Spleen (tissue), 11 donors: ENCODE data around the gene ATG14. TPM values are rescaled to one million over a fixed set of nuclear protein-coding genes. Genes with fewer than 3 reads are reported as not detected.

Experiments
- DNase-seq: peaks from one replicate; pipeline ENCODE4 v3.0.0-alpha.2; 2020
- H3K27ac ChIP-seq, 8 donors: fragments of 200-600 bp; sonication (generic) in 7 of 8; 1 replicate in 4 of 8; 2 replicates in 4 of 8; pipeline versions ENCODE4 v1.5.0 to v1.8.0; 2016 to 2021; ENCODE audit warnings: inconsistent platforms in 4 of 8, mild to moderate bottlenecking in 4 of 8, moderate library complexity in 1 of 8
- H3K27me3 ChIP-seq, 7 donors: fragments of 200-600 bp; sonication (generic) in 6 of 7; replicated peaks in 1 of 7; 1 replicate in 4 of 7; 2 replicates in 3 of 7; pipeline versions ENCODE4 v1.5.0 to v1.8.0; 2016 to 2021; ENCODE audit warnings: inconsistent platforms in 3 of 7, mild to moderate bottlenecking in 1 of 7
- H3K36me3 ChIP-seq, 6 donors: fragments of 200-600 bp; sonication (generic) in 5 of 6; 1 replicate in 4 of 6; 2 replicates in 2 of 6; pipeline versions ENCODE4 v1.5.0 to v1.8.0; 2016 to 2021; ENCODE audit warnings: inconsistent platforms in 2 of 6
- H3K4me1 ChIP-seq, 6 donors: fragments of 200-600 bp; sonication (generic) in 5 of 6; 1 replicate in 3 of 6; 2 replicates in 3 of 6; pipeline versions ENCODE4 v1.5.0 to v1.8.0; 2016 to 2021; ENCODE audit warnings: inconsistent platforms in 3 of 6
- H3K4me3 ChIP-seq, 8 donors: fragments of 200-600 bp; sonication (generic) in 7 of 8; 1 replicate in 4 of 8; 2 replicates in 4 of 8; pipeline versions ENCODE4 v1.5.0 to v1.8.0; 2016 to 2021; ENCODE audit warnings: inconsistent platforms in 4 of 8, mild to moderate bottlenecking in 4 of 8, moderate library complexity in 2 of 8
- H3K9me3 ChIP-seq, 8 donors: fragments of 200-600 bp; sonication (generic) in 7 of 8; 1 replicate in 4 of 8; 2 replicates in 4 of 8; pipeline versions ENCODE4 v1.5.0 to v1.8.0; 2016 to 2021; ENCODE audit warnings: inconsistent platforms in 4 of 8
- POLR2A ChIP-seq, 3 donors: fragments of 450-650 bp; IDR thresholded peaks; one replicate each; pipeline ENCODE4 v1.5.1; 2017; ENCODE audit warnings: antibody characterized with exemption in 3 of 3, mild to moderate bottlenecking in 1 of 3
- POLR2AphosphoS5 ChIP-seq, 3 donors: sonication (generic); formaldehyde crosslinking; IDR thresholded peaks; one replicate each; pipeline ENCODE4 v1.5.1; 2017; ENCODE audit warnings: antibody characterized with exemption in 3 of 3
- WGBS, 5 donors: extraction: QIAGEN DNeasy Blood & Tissue Kit in 3 of 5; methylation state at CpG; one replicate each; pipeline versions ENCODE4 v1.1.5 to v1.1.7; 2013 to 2018; 5-methylcytosine and 5-hydroxymethylcytosine counted together
- intact Hi-C: fragments of 100-400 bp; cut with DNase I; formaldehyde crosslinking; loops from one replicate; pipeline ENCODE4 v1.15.0; 2023; ENCODE audit warnings: low total_unique reads
- polyA plus RNA-seq, 3 donors: library from polyadenylated mRNA; stranded (reverse); fragments of 200-250 nt; gene quantifications; one replicate each; pipeline ENCODE4 v1.2.1, GENCODE V29; 2013
- total RNA-seq, 7 donors: library from RNA; depleted of rRNA in 3 of 7; stranded (reverse); fragments of >200 nt in 3 of 7; fragmentation: NEBNext Ultra II Directional in 4 of 7; extraction: Animal tissue kit (Norgen Biotek cat#: 25700) in 4 of 7; gene quantifications; one replicate each; pipeline versions ENCODE4 v1.1.0 to v1.2.1, GENCODE V29; 2016 to 2021
- TF ChIP-seq, protein P1 (sequence below), 11 experiments: fragments of 200-600 bp in 7 of 11; fragments of 450-650 bp in 4 of 11; sonication (generic) in 4 of 11; IDR thresholded peaks in 8 of 11; conservative IDR thresholded peaks in 3 of 11; 1 replicate in 7 of 11; 2 replicates in 4 of 11; pipeline versions ENCODE4 v1.4.0 to v1.8.0; 2016 to 2021; ENCODE audit warnings: antibody characterized with exemption in 11 of 11, inconsistent platforms in 4 of 11, mild to moderate bottlenecking in 1 of 11
- donor health status: healthy with polysubstance abuse.
- donor health status: DM: no; HTN: no; CAD: no; lungs with moderate emphysema.
- donor health status: DM: no; HTN: no; CAD: no.
- donor health status: Bipolar disorder and iron deficiency.
- donor health status: healthy.
- donor health status: DM: no; HTN: no; CAD: no.
- donor health status: DM: yes; HTN: yes; CAD: no.

ATG14 gene
- total and polyA plus RNA-seq, 10 donors: 5.4 to 14.8 (median 12.1) TPM

DNA sequence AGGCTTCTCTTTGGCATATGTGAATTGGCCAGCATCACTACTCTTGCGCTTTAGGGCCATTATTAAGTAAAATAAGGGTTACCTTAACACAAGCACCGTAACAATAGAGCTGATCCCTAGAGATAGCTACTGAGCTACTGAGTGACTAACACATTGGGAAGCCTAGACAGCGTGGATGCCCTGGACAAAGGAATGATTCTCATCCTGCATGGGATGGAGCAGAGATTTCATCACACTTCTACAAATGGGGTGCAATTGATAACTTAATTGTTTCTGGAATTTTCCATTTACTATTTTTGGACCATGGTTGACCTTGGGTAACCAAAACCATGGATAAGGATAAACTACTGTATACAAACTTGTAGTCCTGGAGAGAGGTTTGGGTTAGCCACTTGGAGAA lies 83.3 kb downstream of the ATG14 start:
- DNase-seq: no peak
- TF ChIP-seq POLR2AphosphoS5 (IDR thresholded peaks at IDR 0.05) (no peak), POLR2A (IDR thresholded peaks at IDR 0.05) (no peak)
- TF ChIP-seq, protein P1, sequence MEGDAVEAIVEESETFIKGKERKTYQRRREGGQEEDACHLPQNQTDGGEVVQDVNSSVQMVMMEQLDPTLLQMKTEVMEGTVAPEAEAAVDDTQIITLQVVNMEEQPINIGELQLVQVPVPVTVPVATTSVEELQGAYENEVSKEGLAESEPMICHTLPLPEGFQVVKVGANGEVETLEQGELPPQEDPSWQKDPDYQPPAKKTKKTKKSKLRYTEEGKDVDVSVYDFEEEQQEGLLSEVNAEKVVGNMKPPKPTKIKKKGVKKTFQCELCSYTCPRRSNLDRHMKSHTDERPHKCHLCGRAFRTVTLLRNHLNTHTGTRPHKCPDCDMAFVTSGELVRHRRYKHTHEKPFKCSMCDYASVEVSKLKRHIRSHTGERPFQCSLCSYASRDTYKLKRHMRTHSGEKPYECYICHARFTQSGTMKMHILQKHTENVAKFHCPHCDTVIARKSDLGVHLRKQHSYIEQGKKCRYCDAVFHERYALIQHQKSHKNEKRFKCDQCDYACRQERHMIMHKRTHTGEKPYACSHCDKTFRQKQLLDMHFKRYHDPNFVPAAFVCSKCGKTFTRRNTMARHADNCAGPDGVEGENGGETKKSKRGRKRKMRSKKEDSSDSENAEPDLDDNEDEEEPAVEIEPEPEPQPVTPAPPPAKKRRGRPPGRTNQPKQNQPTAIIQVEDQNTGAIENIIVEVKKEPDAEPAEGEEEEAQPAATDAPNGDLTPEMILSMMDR (IDR thresholded peaks at IDR 0.05 in 8 of 11, conservative IDR thresholded peaks at IDR 0.05 in 3 of 11): no peak
- H3K27ac ChIP-seq: peak overlapping the region in 1 of 8 donors; percentile 28
- no peaks in the 10 kb centered on the region for H3K27me3 ChIP-seq
- WGBS, 5 donors: 93 to 97% (median 97%) methylated on average over 3 of the region's 3 CpGs
- H3K4me1 ChIP-seq: peaks cover 15 to 68% (median 40%) of the 10 kb centered on the region in 6 donors
- intact Hi-C loops: no loop called here
- H3K36me3 ChIP-seq: peaks cover 0 to 4% (median 0%) of the 10 kb centered on the region in 6 donors
- H3K9me3 ChIP-seq: peaks cover 0 to 7% (median 0%) of the 10 kb centered on the region in 8 donors
- no peak overlapping the region for H3K4me3 ChIP-seq

DNA sequence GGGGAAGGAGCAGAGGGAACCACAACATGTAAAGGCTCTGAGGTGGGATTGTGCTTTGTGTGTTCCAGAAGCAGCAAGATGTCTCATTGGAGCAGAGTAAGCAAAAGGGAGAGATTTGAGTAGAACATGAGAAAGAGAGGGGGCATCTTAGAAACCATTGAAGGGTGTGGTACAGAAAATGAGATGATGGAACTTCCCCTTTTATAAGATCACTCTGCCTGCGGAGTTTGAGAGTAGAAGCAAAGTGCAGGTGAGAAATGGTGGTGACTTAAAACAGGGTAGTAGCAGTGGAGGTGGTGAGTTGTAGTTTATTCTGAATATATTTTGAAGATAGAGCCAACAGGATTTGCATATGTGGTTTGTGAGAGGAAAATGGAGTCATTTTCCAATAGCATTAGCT lies 84.5 kb downstream of the ATG14 start:
- TF ChIP-seq POLR2A (IDR thresholded peaks at IDR 0.05) (no peak), POLR2AphosphoS5 (IDR thresholded peaks at IDR 0.05) (no peak)
- TF ChIP-seq, protein P1 (IDR thresholded peaks at IDR 0.05 in 8 of 11, conservative IDR thresholded peaks at IDR 0.05 in 3 of 11): no peak
- no peak overlapping the region for H3K4me3 ChIP-seq
- peaks cover 0 to 4% (median 0%) of the 10 kb centered on the region in 6 donors for H3K36me3 ChIP-seq
- intact Hi-C loops: no loop called here
- H3K27me3 ChIP-seq: no peaks in the 10 kb centered on the region
- peaks cover 6 to 57% (median 29%) of the 10 kb centered on the region in 6 donors for H3K4me1 ChIP-seq
- peak overlapping the region in 2 of 8 donors; percentile 19 to 60 for H3K27ac ChIP-seq
- no peak for DNase-seq
- 19 to 38% (median 33%) methylated on average over 1 of the region's 1 CpG for WGBS, 5 donors
- H3K9me3 ChIP-seq: peaks cover 0 to 7% (median 0%) of the 10 kb centered on the region in 8 donors

DNA sequence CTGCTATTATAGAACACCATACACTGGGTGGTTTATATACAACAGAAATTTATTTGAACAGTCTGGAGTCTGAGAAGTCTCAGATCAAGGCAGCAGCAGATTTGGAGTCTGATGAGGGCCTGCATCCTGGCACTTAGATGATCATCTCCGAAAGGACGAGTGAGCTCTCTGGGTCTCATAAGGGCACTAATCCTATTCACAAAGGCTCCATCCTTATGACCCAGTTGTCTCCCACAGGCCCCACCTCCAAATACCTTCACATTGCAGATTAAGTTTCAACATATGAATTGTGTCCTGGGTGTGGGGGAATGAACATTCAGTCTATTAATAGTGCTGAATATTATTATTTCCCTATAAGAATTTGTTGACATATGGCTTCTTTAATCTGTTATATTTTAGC lies 86.8 kb downstream of the ATG14 start:
- TF ChIP-seq POLR2AphosphoS5 (IDR thresholded peaks at IDR 0.05) (no peak), POLR2A (IDR thresholded peaks at IDR 0.05) (no peak)
- TF ChIP-seq, protein P1 (IDR thresholded peaks at IDR 0.05 in 8 of 11, conservative IDR thresholded peaks at IDR 0.05 in 3 of 11): no peak
- intact Hi-C loops: no loop called here
- Histone ChIP-seq H3K27me3 (no peaks in the 10 kb centered on the region), H3K36me3 (peaks cover 0 to 13% (median 0%) of the 10 kb centered on the region in 6 donors), H3K9me3 (peaks cover 0 to 7% (median 0%) of the 10 kb centered on the region in 8 donors), H3K27ac (no peak overlapping the region), H3K4me1 (peaks cover 0 to 39% (median 17%) of the 10 kb centered on the region in 6 donors), H3K4me3 (no peak overlapping the region)
- no peak for DNase-seq
- 94 to 98% (median 97%) methylated on average over 2 of the region's 2 CpGs for WGBS, 5 donors

DNA sequence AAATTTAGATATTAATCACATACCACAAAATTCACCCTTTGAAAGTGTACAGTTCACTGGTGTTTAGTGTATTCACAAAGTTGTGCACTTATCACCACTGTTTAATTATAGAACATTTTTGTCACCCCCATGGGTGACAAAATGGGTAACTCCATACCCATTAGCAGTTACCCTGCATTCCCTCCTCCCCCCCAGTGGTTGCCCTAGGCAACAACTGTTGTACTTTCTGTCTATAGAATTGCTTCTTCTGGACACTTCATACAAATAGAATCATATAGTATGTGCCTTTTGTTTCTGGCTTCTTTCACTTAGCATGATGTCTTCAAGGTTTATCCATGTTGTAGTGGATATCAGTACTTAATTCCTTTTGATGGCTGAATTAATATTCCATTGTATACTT lies 87.7 kb downstream of the ATG14 start:
- Histone ChIP-seq H3K4me3 (no peak overlapping the region), H3K4me1 (peaks cover 0 to 30% (median 13%) of the 10 kb centered on the region in 6 donors), H3K27ac (no peak overlapping the region), H3K9me3 (peaks cover 0 to 7% (median 0%) of the 10 kb centered on the region in 8 donors), H3K36me3 (peaks cover 0 to 18% (median 0%) of the 10 kb centered on the region in 6 donors), H3K27me3 (no peaks in the 10 kb centered on the region)
- no peak for DNase-seq
- intact Hi-C loops: no loop called here
- no peak for TF ChIP-seq POLR2AphosphoS5 (IDR thresholded peaks at IDR 0.05)
- TF ChIP-seq, protein P1 (IDR thresholded peaks at IDR 0.05 in 8 of 11, conservative IDR thresholded peaks at IDR 0.05 in 3 of 11): no peak
- TF ChIP-seq POLR2A (IDR thresholded peaks at IDR 0.05): no peak
